Hippocampal formation (tissue), 2 donors: ENCODE results near the gene SPATA9.

Experiments used
- DNase-seq, 2 donors: peaks; one replicate each; lab custom pipeline; 2025; lab: John Stamatoyannopoulos, UW

Gene SPATA9

DNA sequence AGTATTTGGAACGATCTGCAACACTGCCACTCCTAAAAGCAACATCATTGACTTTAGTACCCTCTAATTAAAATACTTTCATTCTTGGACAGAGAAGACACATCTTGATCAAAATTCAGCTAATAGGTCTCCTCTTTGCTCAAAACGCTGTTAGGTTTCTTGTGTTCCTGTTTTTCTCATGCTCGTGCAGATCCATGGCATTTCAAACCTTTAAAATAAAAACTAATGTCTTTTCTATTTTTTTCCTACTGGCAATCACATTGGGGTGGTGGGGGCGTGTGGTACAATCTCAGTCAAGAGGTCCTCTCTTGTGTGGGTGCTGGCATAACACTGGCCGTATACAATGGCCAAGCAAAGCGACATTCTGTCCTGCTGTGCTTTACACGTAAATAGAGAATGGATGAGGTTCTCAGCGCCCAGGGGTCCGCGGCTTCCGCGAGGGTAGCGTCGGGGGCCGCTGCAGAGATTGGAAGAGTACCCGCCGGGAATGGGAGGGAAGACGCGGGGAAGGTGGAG, 63.2 kb downstream of the SPATA9 start:
- DNase-seq, result no peak

DNA sequence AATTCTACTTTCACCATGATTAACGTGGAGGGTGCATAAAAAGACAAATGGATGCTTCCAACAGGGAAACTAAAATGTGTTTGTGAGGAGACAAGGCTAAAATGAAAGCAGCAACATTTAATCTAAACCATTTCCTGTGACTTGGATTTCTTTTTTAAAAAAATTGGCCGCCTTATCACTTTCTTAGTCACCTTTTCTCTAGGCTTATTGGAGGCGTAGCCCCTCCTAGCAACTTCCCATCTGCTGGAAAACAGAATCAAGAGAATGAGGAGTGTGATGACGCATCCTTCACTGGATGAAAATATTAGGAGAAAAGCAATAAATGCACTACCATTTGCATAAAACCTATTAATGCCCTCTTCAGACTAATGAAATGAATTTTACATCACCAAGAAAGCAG, 63.7 kb downstream of the SPATA9 start:
- DNase-seq, result no peak

DNA sequence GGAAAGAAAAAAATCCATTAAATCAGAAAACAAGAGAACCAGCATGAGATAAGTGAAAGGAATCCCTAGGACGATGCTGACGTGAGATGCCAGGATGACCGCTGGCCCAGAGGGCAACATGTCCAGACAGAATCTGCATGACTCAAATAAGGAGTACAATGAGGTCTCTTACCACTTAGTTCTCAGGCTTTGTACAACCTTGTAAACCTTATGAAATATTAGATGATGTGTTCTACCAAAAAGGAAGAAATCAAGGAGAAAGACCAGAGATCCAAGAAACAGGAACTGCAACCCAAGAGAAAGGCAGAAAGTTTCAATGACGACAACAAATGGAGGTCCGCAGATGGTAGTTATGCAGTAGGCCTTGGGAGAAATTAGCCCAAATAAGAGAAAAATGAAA, 65.7 kb downstream of the SPATA9 start:
- DNase-seq, result no peak

DNA sequence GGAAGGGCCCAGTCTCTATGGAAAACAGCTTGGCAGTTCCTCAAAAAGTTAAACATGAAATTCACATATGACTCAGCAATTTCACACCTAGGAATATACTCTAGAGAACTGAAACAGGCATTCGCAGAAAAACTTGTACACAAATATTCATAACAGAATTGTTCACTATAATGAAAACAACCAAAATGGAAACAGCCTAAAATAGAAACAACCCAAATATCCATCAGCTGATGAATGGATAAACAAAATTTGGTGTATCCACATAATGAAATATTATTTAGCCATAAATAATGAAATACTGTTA, 67.7 kb downstream of the SPATA9 start:
- DNase-seq, result no peak

DNA sequence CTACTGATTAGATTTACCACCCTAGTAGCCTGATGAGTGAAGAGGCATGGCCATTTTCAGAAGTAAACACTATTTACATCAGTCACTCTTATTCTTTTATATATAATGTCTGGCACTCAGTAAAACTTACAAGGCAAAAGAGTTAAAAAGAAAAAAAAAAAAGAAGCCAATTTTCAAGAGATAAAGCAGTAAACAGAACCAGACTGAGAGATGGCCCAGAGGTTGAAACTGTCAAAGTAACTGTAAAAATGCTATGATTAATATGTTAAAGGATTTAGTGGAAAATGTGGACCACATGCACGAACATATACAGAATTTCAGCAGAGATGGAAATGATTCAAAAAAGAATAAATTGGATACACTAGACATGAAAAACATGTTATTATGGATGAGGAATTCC, 69.3 kb downstream of the SPATA9 start:
- DNase-seq, result no peak

DNA sequence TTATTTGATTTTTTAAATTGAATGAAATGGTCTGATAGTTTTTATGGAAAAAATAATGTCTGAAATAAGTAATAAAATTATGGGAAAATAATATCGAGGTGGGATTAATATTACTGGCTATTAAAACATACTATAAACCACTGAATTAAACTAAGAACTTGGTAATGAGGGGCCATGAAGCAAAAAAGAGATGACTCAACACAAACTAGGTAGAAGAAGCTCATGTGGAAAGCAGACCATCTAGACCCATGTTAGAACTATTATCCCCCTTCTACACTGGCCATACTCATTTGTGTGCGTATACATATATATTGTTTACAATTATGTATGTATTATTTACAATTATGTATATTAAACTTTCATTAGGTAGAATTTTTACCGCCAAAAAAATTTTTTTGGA, 71.4 kb downstream of the SPATA9 start:
- no peak for DNase-seq

DNA sequence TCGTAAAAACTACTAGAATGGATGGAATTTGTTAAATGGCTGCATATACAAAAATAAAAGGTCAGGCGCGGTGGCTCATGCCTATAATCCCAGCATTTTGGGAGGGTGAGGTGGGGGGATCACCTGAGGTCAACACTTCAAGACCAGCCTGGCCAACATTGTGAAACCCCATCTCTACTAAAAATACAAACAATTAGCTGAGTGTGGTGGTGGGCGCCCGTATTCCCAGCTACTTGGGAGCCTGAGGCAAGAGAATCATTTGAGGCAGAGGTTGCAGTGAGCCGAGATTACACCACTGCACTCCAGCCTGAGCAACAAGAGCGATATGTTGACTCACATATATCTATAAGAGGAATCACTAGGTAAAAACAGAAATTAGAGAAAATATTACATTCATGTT, 72.2 kb downstream of the SPATA9 start:
- DNase-seq, result no peak

DNA sequence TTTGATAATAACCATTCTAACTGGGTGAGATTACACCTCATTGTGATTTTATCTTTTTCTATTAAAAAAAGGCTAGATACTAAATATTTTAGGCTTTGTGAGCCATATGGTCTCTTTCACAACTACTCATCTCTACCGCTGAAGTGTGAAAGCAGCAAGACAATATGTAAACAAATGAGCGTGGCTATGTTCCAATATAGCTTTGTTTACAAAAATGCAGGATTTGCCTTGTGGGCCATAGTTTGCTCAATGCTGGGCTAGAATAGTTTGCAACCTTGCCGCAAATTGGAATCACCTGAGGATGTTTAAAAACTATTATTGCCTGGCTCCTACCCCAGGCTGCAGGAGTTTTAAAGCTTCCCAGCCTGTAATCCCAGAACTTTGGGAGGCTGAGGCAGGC, 73.1 kb downstream of the SPATA9 start:
- DNase-seq, result no peak
